GM18498 (cell line): ENCODE data around the gene SLC35A4.

Experiments used
- ATAC-seq: cut with Tn5 transposase; IDR thresholded peaks from one replicate; pipeline ENCODE4 v1.9.1; 2021; ENCODE audit warnings: mild to moderate bottlenecking, moderate library complexity; ENCODE audit not compliant: unreplicated experiment

The SLC35A4 gene, protein sequence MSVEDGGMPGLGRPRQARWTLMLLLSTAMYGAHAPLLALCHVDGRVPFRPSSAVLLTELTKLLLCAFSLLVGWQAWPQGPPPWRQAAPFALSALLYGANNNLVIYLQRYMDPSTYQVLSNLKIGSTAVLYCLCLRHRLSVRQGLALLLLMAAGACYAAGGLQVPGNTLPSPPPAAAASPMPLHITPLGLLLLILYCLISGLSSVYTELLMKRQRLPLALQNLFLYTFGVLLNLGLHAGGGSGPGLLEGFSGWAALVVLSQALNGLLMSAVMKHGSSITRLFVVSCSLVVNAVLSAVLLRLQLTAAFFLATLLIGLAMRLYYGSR

DNA sequence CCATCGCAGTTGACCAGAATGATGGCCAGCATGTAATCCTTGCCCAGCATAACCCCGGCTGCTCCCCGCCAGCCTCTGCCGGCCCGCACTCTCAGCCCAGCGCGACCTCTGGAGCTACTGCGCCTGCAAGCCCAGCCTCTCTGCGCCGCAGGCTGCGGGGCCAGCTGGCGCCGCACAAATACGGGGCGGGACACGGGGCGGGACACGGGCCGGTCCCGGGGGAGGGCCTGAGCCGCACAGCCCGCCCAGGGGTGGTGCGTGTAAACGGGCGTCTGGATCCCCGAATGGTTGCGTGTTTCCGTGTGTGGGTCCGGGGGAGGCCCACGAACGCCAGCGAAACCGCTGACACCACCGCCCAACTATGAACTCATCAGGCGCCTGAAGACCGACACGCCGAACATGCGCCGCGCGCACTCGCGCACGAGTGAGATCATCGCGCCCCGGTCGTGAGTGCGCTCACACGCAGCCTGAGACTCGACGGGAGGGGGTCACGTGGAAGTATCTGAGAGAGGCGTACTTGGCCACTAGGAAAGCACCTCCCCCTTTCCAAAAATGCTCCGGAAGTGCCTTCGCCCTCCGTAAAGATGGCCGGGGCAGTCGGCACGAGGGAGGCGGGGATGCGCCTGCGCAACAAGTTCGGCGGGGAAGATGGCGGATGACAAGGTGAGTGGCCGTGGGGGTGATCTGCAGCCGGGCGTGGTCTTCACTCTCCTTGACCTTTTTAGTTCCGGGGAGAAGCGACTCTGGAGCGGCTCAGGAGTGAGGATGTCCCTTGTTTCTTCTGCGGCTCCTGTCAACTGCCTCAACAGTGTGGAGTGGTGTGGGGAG lies at the start of gene SLC35A4, which contains the start of gene APBB3:
Gene SLC35A4, plus strand, starts transcription at position 633 of the 828 bp plus-strand sequence. CDS start 2,342 bp downstream, outside the sequence.
Gene APBB3, minus strand, starts transcription at position 403 of the 828 bp plus-strand sequence. Its CDS starts 353 bp downstream, at position 50.
- ATAC-seq = peak; percentile 89

GRCh38 chr5:140524003-140524402 lies 40.6 kb upstream of the SLC35A4 start:
- ATAC-seq = no peak

- ATAC-seq = no peak
Observed at GRCh38 chr5:140540227-140540626, 24.4 kb upstream of the SLC35A4 start.

- ATAC-seq = no peak
Observed at GRCh38 chr5:140542972-140543371, 21.7 kb upstream of the SLC35A4 start.

DNA sequence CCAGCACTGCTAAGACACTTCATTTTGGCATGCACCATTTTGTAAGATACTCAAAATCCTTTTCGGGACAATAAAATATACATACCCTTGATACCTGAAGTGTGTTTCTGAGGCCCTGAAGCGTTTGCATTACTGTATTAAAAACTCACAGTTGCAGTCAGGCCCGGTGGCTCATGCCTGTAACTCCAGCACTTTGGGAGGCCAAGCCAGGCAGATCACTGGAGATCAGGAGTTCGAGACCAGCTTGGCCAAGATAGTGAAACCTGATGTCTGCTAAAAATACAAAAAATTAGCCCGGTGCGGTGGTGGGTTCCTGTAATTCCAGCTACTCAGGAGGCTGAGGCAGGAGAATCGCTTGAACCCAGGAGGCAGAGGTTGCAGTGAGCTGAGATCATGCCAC lies 19.6 kb upstream of the SLC35A4 start:
- ATAC-seq = no peak

DNA sequence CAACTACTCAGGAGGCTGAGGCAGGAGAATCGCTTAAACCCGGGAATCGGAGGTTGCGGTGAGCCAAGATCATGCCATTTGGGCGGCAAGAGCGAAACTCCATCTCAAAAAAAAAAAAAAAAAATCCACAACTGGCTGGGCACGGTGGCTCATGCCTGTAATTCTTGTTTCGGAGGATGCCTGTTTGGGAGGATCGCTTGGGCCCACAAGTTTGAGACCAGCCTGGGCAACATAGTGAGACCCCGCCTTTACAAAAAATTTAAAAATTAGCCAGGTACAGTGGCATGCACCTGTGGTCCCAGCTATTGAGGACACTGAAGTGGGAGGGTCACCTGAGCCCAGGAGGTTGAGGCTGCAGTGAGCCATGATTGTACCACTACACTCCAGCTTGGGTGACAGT lies 19.0 kb upstream of the SLC35A4 start:
- no peak for ATAC-seq

GRCh38 chr5:140546851-140547507 lies 17.6 kb upstream of the SLC35A4 start:
- peak; percentile 1 for ATAC-seq

DNA sequence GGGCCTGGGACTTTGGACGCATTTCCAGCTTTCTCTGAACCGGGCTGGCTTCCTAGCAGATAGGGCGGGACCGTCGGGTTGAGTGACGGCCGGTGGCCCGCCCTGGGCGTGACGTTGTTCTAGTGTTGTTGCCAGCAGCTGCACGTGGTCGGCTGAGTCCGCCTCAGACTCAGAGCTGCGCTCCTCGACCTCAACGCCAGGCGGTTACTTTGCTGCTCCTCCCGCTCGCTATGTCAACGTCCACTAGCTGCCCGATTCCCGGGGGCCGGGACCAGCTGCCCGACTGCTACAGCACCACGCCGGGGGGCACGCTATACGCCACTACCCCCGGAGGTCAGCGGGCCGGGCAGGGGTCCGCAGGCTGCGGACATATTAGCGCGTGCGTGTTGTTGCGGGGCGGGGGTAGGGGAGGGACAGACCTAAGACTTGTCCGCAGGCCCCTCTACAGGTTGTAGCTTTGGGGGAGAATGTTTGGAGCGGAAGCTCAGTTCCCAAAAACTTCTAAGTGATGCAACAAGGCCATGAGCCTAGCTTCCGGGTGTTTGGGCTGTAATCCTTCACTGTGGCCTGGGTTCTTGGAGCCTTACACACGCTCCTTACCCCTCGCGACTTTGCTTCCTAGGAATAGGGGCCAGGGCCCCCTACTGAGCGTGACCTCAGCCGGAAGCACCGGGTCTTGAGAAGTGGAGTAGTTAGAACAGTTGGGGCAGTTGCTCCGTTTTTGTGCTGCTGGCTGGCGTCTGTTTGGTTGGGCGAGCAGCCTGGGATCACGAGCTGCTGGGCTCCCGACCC lies 16.9 kb upstream of the SLC35A4 start, which contains the start of gene EIF4EBP3:
Gene EIF4EBP3, plus strand, starts transcription at position 155 of the 792 bp plus-strand sequence. Its CDS starts 76 bp downstream, at position 231.
- ATAC-seq = peak; percentile 98

DNA sequence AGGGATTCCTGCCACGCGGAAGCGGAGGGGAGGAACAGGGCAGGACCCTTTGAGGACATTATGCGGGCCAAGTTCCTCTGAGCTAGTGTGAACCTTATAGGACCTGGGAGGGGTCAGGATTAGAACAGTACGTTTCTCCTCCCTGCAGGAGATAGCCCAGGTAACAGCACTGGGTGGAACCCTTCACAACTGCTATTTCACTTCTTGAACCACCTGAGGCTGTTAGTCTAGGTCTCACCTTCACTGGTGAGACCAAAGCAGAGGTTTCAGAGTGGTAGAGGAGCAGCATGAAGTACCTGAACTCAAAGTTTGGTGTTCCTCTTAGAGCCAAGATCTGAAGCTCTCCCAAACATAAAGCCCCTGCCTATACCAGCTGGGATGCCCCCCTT lies 16.3 kb upstream of the SLC35A4 start:
- peak; percentile 1 for ATAC-seq

- ATAC-seq = no peak
Observed at GRCh38 chr5:140548791-140549190, 15.8 kb upstream of the SLC35A4 start.

GRCh38 chr5:140549237-140550144 lies 15.1 kb upstream of the SLC35A4 start:
- no peak for ATAC-seq

GRCh38 chr5:140550147-140551079 lies 14.2 kb upstream of the SLC35A4 start:
- ATAC-seq = no peak

- no peak for ATAC-seq
Observed at GRCh38 chr5:140551872-140552271, 12.8 kb upstream of the SLC35A4 start.

- no peak for ATAC-seq
Observed at GRCh38 chr5:140553657-140554056, 11.0 kb upstream of the SLC35A4 start.

- ATAC-seq = no peak
Observed at GRCh38 chr5:140554454-140554853, 10.2 kb upstream of the SLC35A4 start.

DNA sequence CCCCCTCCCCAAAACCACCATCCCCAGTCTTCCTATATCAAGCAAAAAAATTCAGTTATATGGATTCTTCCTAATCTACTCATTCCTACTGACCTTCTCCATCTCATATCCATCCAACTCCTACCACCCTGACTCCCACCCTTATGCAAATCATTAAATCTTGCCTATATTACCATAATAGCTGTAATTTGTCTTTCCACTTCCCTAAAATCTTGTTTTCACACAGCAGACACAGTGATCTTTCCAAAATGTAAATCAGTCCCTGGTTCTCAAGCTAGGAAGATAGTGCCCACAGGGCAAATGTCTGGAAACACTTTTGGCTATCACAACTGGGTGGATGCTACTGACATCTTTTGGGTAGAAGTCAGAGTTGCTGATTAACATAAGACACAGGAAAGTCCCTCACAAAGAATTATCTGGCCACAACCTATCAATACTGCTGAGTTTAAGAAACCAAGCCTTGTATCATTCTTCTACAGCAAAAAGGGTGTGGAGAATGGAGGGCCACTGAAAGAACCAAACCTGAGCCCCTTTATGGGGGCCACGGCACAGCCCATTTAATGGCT lies 8.8 kb upstream of the SLC35A4 start:
- no peak for ATAC-seq

- no peak for ATAC-seq
Observed at GRCh38 chr5:140556438-140556837, 8.2 kb upstream of the SLC35A4 start.
